ENCODE measurements around the gene OR3A2. TPM values are rescaled to one million over a fixed set of nuclear protein-coding genes. Genes with fewer than 3 reads are reported as not detected.

The OR3A2 gene
- total RNA-seq, 6 donors from 2014 or later, result 0.24 to 0.46 TPM; not detected in 4

DNA sequence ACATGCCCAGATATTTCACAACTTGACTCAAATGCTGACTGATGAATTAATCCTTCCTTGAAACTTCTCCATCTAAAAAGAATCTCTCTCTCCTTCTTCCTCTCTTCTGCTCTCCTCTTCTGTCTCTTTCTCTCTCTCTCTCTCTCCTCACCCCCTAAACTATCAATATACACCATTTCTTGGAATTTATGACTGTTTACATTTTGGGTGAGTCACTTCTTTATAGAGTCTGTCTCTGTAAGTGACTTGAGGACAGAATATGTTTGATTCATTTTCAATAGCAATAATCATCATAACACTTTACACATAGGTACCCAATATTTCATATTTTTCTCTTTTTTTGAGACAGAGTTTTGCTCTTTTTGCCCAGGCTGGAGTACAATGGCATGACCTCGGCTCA lies 103.2 kb downstream of the OR3A2 start:
- ATAC-seq (ENCODE audit: low FRiP score in 2 of 2), result no peak
- no peak for TF ChIP-seq EP300 (IDR thresholded peaks at IDR 0.05)
- no peak for TF ChIP-seq POLR2AphosphoS5 (IDR thresholded peaks at IDR 0.05)
- no peak for TF ChIP-seq CTCF (IDR thresholded peaks at IDR 0.05)
- TF ChIP-seq POLR2A (IDR thresholded peaks at IDR 0.05), result no peak
- Histone ChIP-seq H3K4me1 (no peaks in the 10 kb centered on the region), H3K36me3 (no peaks in the 10 kb centered on the region), H3K9me3 (no peaks in the 10 kb centered on the region), H3K27me3 (no peaks in the 10 kb centered on the region), H3K4me3 (no peak overlapping the region), H3K27ac (no peak overlapping the region)
- DNase-seq, result no peak
- WGBS, 2 donors, result 76 to 93% methylated on average over 1 of the region's 1 CpG

- DNase-seq (no peak), ATAC-seq (ENCODE audit: low FRiP score in 2 of 2) (no peak)
- 42 to 43% methylated on average over 4 of the region's 4 CpGs for WGBS, 2 donors
- TF ChIP-seq EP300 (IDR thresholded peaks at IDR 0.05) (no peak), POLR2AphosphoS5 (IDR thresholded peaks at IDR 0.05) (no peak), CTCF (IDR thresholded peaks at IDR 0.05) (no peak), POLR2A (IDR thresholded peaks at IDR 0.05) (no peak)
- Histone ChIP-seq H3K27ac (no peak overlapping the region), H3K36me3 (no peaks in the 10 kb centered on the region), H3K9me3 (peaks cover 0 to 8% (median 2%) of the 10 kb centered on the region in 4 donors), H3K27me3 (no peaks in the 10 kb centered on the region), H3K4me1 (no peaks in the 10 kb centered on the region), H3K4me3 (no peak overlapping the region)
Measured at GRCh38 chr17:3276126-3276525, 110.0 kb downstream of the OR3A2 start.

DNA sequence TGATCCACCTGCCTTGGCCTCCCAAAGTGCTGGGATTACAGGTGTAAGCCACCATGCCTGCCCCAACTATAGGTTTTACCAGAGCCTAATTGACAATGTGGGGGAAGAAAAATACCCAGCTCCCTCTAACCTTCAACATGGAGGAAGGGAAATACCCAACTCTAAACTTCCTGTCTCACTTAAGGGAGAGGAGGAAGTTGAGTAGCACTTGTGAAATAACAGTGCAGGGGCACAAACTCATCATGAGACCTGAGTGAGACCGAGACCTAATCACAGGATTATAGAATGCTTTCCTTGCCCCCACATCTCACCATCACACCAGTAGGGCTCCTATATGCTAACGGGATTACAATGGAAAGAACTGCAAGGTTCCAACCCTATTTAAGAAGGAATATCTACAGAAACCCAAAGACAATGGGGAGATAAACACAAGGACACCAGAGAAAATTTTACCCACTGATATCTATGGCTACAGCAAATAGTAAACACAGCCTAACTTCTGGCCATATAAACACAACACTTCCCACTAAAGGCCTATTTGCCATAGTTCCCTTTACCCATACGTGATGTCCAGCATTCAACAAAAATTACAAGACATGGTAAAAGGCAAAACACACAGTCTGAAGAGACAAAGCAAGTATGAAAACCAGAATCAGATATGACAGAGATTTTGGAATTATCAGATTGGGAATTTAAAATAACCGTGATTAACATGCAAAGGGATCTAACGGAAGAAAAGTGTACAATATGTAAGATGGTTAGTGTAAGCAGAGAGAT lies 114.8 kb downstream of the OR3A2 start:
- no peak for ATAC-seq (ENCODE audit: low FRiP score in 2 of 2)
- 85 to 87% methylated on average over 5 of the region's 5 CpGs for WGBS, 2 donors

GRCh38 chr17:3260600-3260999 lies 125.5 kb downstream of the OR3A2 start:
- WGBS, 2 donors, result 74 to 77% methylated on average over 13 of the region's 13 CpGs
- Histone ChIP-seq H3K4me1 (no peaks in the 10 kb centered on the region), H3K9me3 (no peaks in the 10 kb centered on the region), H3K4me3 (no peak overlapping the region), H3K27ac (no peak overlapping the region), H3K36me3 (no peaks in the 10 kb centered on the region), H3K27me3 (peaks cover 0 to 2% (median 0%) of the 10 kb centered on the region in 4 donors)
- ATAC-seq (ENCODE audit: low FRiP score in 2 of 2) (peak in 1 of 2 donors; percentile 53), DNase-seq (no peak)
- TF ChIP-seq CTCF (IDR thresholded peaks at IDR 0.05) (no peak), EP300 (IDR thresholded peaks at IDR 0.05) (no peak), POLR2A (IDR thresholded peaks at IDR 0.05) (no peak), POLR2AphosphoS5 (IDR thresholded peaks at IDR 0.05) (no peak)

More for the DNA sequence above, 114.8 kb downstream of the OR3A2 start:
- Histone ChIP-seq H3K9me3 (peaks cover 0 to 8% (median 4%) of the 10 kb centered on the region in 4 donors), H3K4me1 (no peaks in the 10 kb centered on the region), H3K27ac (no peak overlapping the region), H3K36me3 (no peaks in the 10 kb centered on the region), H3K4me3 (no peak overlapping the region), H3K27me3 (no peaks in the 10 kb centered on the region)
- DNase-seq, result no peak
- TF ChIP-seq POLR2AphosphoS5 (IDR thresholded peaks at IDR 0.05) (no peak), EP300 (IDR thresholded peaks at IDR 0.05) (no peak), CTCF (IDR thresholded peaks at IDR 0.05) (no peak), POLR2A (IDR thresholded peaks at IDR 0.05) (no peak)

DNA sequence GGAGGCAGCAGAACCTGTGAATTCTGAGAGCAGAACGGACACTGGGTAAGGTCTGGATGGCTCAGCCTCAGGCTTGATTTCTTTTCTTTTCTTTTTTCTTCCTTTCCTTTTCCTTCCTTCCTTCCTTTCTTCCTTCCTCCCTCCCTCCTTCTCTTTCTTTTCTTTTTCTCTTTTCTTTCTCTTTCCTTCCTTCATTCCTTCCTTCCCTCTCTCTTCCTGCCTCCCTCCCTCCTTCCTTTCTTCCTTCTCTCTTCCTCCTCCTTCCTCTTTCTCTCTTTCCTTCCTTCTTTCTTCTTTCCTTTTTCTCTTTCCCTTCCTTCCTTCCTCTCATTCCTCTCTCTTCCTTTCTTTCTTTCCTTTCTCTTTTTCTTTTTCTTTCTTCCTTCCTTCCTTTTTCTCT lies 125.9 kb downstream of the OR3A2 start:
- WGBS, 2 donors, result 83 to 86% methylated on average over 1 of the region's 1 CpG
- H3K4me3 ChIP-seq, result no peak overlapping the region
- no peaks in the 10 kb centered on the region for H3K36me3 ChIP-seq
- DNase-seq, result no peak
- H3K27ac ChIP-seq, result no peak overlapping the region
- H3K27me3 ChIP-seq, result peaks cover 0 to 2% (median 0%) of the 10 kb centered on the region in 4 donors
- H3K4me1 ChIP-seq, result no peaks in the 10 kb centered on the region
- no peaks in the 10 kb centered on the region for H3K9me3 ChIP-seq
- TF ChIP-seq EP300 (IDR thresholded peaks at IDR 0.05) (no peak), POLR2AphosphoS5 (IDR thresholded peaks at IDR 0.05) (no peak), CTCF (IDR thresholded peaks at IDR 0.05) (no peak), POLR2A (IDR thresholded peaks at IDR 0.05) (no peak)
- ATAC-seq (ENCODE audit: low FRiP score in 2 of 2), result no peak

Measured in upper lobe of left lung (tissue), 6 donors.